ENCODE measurements around the gene OPCML. TPM values are rescaled to one million over a fixed set of nuclear protein-coding genes. Genes with fewer than 3 reads are reported as not detected.

The OPCML gene
- total and polyA plus RNA-seq, 4 donors: under 0.01 to 0.01 TPM; not detected in 2

GRCh38 chr11:132590554-132590953 is 941.7 kb downstream of the OPCML start:
- H3K36me3 ChIP-seq (ENCODE audit: control insufficient read depth in 4 of 4, insufficient read depth in 3 of 4, low read depth in 1 of 4, low read length in 3 of 4): no peaks in the 10 kb centered on the region
- no peaks in the 10 kb centered on the region for H3K9me3 ChIP-seq (ENCODE audit: control insufficient read depth in 4 of 4, low read length in 3 of 4)
- H3K27ac ChIP-seq (ENCODE audit: low read depth in 1 of 2, low read length in 2 of 2): no peak overlapping the region
- 67% methylated on average over 7 of the region's 7 CpGs for WGBS
- TF ChIP-seq FOXA2 (IDR thresholded peaks at IDR 0.05) (no peak), NR2F2 (IDR thresholded peaks at IDR 0.05) (no peak), HNF4G (IDR thresholded peaks at IDR 0.05) (no peak), MAX (IDR thresholded peaks at IDR 0.05) (no peak), JUND (IDR thresholded peaks at IDR 0.05) (no peak), GABPA (IDR thresholded peaks at IDR 0.05 in 1 of 2, conservative IDR thresholded peaks at IDR 0.05 in 1 of 2) (no peak), SP1 (IDR thresholded peaks at IDR 0.05) (no peak), EGR1 (IDR thresholded peaks at IDR 0.05; ENCODE audit: low read depth in 2 of 2) (no peak), RXRA (IDR thresholded peaks at IDR 0.05) (no peak), HNF4A (conservative IDR thresholded peaks at IDR 0.05) (no peak)
- TF ChIP-seq, protein P1, sequence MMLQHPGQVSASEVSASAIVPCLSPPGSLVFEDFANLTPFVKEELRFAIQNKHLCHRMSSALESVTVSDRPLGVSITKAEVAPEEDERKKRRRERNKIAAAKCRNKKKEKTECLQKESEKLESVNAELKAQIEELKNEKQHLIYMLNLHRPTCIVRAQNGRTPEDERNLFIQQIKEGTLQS (IDR thresholded peaks at IDR 0.05): no peak
- no peaks in the 10 kb centered on the region for H3K27me3 ChIP-seq (ENCODE audit: control insufficient read depth in 4 of 4, insufficient read depth in 4 of 4, low read length in 3 of 4)
- H3K4me3 ChIP-seq (ENCODE audit: low read depth in 1 of 3, low read length in 3 of 3): no peak overlapping the region
- peaks cover 0 to 2% (median 0%) of the 10 kb centered on the region in 4 donors for H3K4me1 ChIP-seq (ENCODE audit: control insufficient read depth in 4 of 4, insufficient read depth in 4 of 4, low read length in 3 of 4)
- DNase-seq (ENCODE audit: low spot score): no peak
- H3K9ac ChIP-seq (ENCODE audit: low read depth in 1 of 2, low read length in 2 of 2): no peak overlapping the region

GRCh38 chr11:132589791-132590190 is 942.5 kb downstream of the OPCML start:
- WGBS: 79% methylated on average over 1 of the region's 1 CpG
- TF ChIP-seq, protein P2, sequence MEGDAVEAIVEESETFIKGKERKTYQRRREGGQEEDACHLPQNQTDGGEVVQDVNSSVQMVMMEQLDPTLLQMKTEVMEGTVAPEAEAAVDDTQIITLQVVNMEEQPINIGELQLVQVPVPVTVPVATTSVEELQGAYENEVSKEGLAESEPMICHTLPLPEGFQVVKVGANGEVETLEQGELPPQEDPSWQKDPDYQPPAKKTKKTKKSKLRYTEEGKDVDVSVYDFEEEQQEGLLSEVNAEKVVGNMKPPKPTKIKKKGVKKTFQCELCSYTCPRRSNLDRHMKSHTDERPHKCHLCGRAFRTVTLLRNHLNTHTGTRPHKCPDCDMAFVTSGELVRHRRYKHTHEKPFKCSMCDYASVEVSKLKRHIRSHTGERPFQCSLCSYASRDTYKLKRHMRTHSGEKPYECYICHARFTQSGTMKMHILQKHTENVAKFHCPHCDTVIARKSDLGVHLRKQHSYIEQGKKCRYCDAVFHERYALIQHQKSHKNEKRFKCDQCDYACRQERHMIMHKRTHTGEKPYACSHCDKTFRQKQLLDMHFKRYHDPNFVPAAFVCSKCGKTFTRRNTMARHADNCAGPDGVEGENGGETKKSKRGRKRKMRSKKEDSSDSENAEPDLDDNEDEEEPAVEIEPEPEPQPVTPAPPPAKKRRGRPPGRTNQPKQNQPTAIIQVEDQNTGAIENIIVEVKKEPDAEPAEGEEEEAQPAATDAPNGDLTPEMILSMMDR (IDR thresholded peaks at IDR 0.05; ENCODE audit: low read depth, low read length, missing input control): no peak
- TF ChIP-seq, protein P1 (IDR thresholded peaks at IDR 0.05): no peak
- peak; percentile 88 for TF ChIP-seq NR2F2 (IDR thresholded peaks at IDR 0.05)
- H3K36me3 ChIP-seq (ENCODE audit: control insufficient read depth in 4 of 4, insufficient read depth in 3 of 4, low read depth in 1 of 4, low read length in 3 of 4): no peaks in the 10 kb centered on the region
- no peak for DNase-seq (ENCODE audit: low spot score)
- H3K9me3 ChIP-seq (ENCODE audit: control insufficient read depth in 4 of 4, low read length in 3 of 4): no peaks in the 10 kb centered on the region
- H3K9ac ChIP-seq (ENCODE audit: low read depth in 1 of 2, low read length in 2 of 2): no peak overlapping the region
- no peaks in the 10 kb centered on the region for H3K4me1 ChIP-seq (ENCODE audit: control insufficient read depth in 4 of 4, insufficient read depth in 4 of 4, low read length in 3 of 4)
- H3K27me3 ChIP-seq (ENCODE audit: control insufficient read depth in 4 of 4, insufficient read depth in 4 of 4, low read length in 3 of 4): no peaks in the 10 kb centered on the region
- no peak overlapping the region for H3K27ac ChIP-seq (ENCODE audit: low read depth in 1 of 2, low read length in 2 of 2)
- no peak overlapping the region for H3K4me3 ChIP-seq (ENCODE audit: low read depth in 1 of 3, low read length in 3 of 3)

DNA sequence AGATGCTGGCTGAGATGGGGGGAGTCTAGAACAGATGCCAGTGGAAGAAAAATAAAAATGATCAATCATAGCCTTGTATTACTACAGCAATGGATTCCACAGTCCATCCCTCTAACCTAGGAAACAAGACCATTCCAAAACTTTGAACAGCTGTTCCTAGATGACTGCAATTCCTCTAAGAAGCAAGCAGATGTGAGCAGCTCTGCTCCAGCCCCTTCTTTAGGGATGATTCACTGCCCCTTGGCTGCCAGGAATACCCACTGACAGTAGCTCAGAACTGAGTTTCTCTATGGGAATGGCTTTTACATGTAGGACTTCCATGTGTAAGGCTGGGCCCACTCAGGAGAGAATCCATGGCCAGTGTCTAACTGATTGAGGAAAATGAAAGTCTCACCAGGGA is 943.9 kb downstream of the OPCML start:
- Histone ChIP-seq H3K9ac (ENCODE audit: low read depth in 1 of 2, low read length in 2 of 2) (no peak overlapping the region), H3K4me1 (ENCODE audit: control insufficient read depth in 4 of 4, insufficient read depth in 4 of 4, low read length in 3 of 4) (no peaks in the 10 kb centered on the region), H3K27ac (ENCODE audit: low read depth in 1 of 2, low read length in 2 of 2) (no peak overlapping the region), H3K9me3 (ENCODE audit: control insufficient read depth in 4 of 4, low read length in 3 of 4) (no peaks in the 10 kb centered on the region), H3K27me3 (ENCODE audit: control insufficient read depth in 4 of 4, insufficient read depth in 4 of 4, low read length in 3 of 4) (no peaks in the 10 kb centered on the region), H3K4me3 (ENCODE audit: low read depth in 1 of 3, low read length in 3 of 3) (no peak overlapping the region), H3K36me3 (ENCODE audit: control insufficient read depth in 4 of 4, insufficient read depth in 3 of 4, low read depth in 1 of 4, low read length in 3 of 4) (no peaks in the 10 kb centered on the region)
- no peak for DNase-seq (ENCODE audit: low spot score)
- TF ChIP-seq SP1 (IDR thresholded peaks at IDR 0.05): no peak
- TF ChIP-seq FOXA1 (IDR thresholded peaks at IDR 0.05): no peak
- TF ChIP-seq EGR1 (IDR thresholded peaks at IDR 0.05; ENCODE audit: low read depth in 2 of 2): no peak
- no peak for TF ChIP-seq FOXA2 (IDR thresholded peaks at IDR 0.05)
- TF ChIP-seq JUND (IDR thresholded peaks at IDR 0.05): no peak
- TF ChIP-seq, protein P1 (IDR thresholded peaks at IDR 0.05): no peak
- TF ChIP-seq, protein P3, sequence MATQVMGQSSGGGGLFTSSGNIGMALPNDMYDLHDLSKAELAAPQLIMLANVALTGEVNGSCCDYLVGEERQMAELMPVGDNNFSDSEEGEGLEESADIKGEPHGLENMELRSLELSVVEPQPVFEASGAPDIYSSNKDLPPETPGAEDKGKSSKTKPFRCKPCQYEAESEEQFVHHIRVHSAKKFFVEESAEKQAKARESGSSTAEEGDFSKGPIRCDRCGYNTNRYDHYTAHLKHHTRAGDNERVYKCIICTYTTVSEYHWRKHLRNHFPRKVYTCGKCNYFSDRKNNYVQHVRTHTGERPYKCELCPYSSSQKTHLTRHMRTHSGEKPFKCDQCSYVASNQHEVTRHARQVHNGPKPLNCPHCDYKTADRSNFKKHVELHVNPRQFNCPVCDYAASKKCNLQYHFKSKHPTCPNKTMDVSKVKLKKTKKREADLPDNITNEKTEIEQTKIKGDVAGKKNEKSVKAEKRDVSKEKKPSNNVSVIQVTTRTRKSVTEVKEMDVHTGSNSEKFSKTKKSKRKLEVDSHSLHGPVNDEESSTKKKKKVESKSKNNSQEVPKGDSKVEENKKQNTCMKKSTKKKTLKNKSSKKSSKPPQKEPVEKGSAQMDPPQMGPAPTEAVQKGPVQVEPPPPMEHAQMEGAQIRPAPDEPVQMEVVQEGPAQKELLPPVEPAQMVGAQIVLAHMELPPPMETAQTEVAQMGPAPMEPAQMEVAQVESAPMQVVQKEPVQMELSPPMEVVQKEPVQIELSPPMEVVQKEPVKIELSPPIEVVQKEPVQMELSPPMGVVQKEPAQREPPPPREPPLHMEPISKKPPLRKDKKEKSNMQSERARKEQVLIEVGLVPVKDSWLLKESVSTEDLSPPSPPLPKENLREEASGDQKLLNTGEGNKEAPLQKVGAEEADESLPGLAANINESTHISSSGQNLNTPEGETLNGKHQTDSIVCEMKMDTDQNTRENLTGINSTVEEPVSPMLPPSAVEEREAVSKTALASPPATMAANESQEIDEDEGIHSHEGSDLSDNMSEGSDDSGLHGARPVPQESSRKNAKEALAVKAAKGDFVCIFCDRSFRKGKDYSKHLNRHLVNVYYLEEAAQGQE (IDR thresholded peaks at IDR 0.05): no peak
- TF ChIP-seq RAD21 (IDR thresholded peaks at IDR 0.05): no peak
- TF ChIP-seq NR2F2 (IDR thresholded peaks at IDR 0.05): no peak
